Measurements from ENCODE around the gene LRRC3. TPM values are rescaled to one million over a fixed set of nuclear protein-coding genes. Genes with fewer than 3 reads are reported as not detected.

LRRC3 gene
- polyA plus RNA-seq, 6 donors from 2014 or later: 0.12 to 2.0 (median 0.64) TPM

DNA sequence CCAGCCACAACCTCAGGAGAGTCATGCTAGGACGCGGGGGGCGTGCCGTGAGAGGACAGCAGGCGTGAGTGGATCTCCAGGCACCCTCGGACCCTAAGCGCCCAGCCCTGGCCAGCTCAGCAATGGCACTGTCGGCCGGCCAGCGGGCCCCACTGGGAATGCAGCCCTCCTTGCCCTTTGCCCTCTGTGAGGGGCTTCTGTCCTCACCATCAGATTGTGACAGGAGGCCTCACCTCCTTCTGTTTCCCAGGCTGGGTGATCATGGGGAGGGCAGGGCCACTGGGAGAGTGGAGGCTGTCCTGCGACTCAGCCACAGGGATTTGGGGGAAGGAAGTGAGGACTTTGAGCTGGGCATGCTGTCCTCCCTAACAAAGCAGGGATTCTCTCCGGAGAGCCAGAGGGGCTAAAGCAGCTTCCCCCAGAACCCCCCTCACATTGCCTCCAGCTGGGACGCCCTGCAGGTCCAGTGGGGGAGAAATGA is 6.6 kb upstream of the LRRC3 start:
- Mint-ChIP-seq H3K36me3 (no peaks in the 10 kb centered on the region), H3K4me3 (no peak overlapping the region), H3K9me3 (peaks cover 0 to 14% (median 4%) of the 10 kb centered on the region in 7 donors), H3K27me3 (peaks cover 5 to 33% (median 32%) of the 10 kb centered on the region in 3 donors), H3K4me1 (no peaks in the 10 kb centered on the region), H3K27ac (peak overlapping the region in 1 of 6 donors; percentile 17)
- DNase-seq (no peak), ATAC-seq (ENCODE audit: low read depth in 2 of 2) (no peak)

GRCh38 chr21:44449473-44450363 is 5.6 kb upstream of the LRRC3 start:
- H3K27me3 Mint-ChIP-seq: peaks cover 5 to 33% (median 32%) of the 10 kb centered on the region in 3 donors
- peak overlapping the region in 1 of 6 donors; percentile 53 for H3K27ac Mint-ChIP-seq
- no peak for ATAC-seq (ENCODE audit: low read depth in 2 of 2)
- H3K4me1 Mint-ChIP-seq: peaks cover 0 to 4% (median 4%) of the 10 kb centered on the region in 3 donors
- no peak for DNase-seq
- no peaks in the 10 kb centered on the region for H3K36me3 Mint-ChIP-seq
- H3K9me3 Mint-ChIP-seq: peaks cover 0 to 24% (median 5%) of the 10 kb centered on the region in 7 donors
- no peak overlapping the region for H3K4me3 Mint-ChIP-seq

DNA sequence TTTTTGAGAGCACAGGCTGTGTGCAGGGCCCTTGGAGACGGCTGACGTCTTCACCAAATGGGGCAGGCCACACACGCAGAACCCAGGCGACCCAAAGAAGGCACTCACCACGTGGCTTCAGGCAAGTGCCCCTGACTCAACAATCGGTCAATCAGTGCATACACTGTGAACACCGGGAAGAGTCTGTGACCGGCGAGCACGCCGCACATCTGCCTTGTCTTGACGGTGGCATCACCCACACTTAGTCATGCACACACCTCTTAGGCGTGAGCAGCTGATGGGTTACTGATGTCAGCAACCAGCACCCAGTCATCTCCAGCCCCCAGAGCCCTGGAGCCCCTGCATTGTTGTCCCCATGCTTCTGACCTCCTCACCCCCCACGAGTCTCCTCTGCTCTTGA is 4.9 kb upstream of the LRRC3 start:
- no peak overlapping the region for H3K27ac Mint-ChIP-seq
- ATAC-seq (ENCODE audit: low read depth in 2 of 2): no peak
- peaks cover 0 to 8% (median 6%) of the 10 kb centered on the region in 3 donors for H3K4me1 Mint-ChIP-seq
- peaks cover 5 to 33% (median 32%) of the 10 kb centered on the region in 3 donors for H3K27me3 Mint-ChIP-seq
- no peak for DNase-seq
- H3K4me3 Mint-ChIP-seq: no peak overlapping the region
- H3K9me3 Mint-ChIP-seq: peaks cover 0 to 24% (median 5%) of the 10 kb centered on the region in 7 donors
- no peaks in the 10 kb centered on the region for H3K36me3 Mint-ChIP-seq

- peaks cover 5 to 33% (median 32%) of the 10 kb centered on the region in 3 donors for H3K27me3 Mint-ChIP-seq
- no peaks in the 10 kb centered on the region for H3K36me3 Mint-ChIP-seq
- no peak for ATAC-seq (ENCODE audit: low read depth in 2 of 2)
- no peak for DNase-seq
- peak overlapping the region in 1 of 6 donors; percentile 25 for H3K27ac Mint-ChIP-seq
- peaks cover 0 to 24% (median 5%) of the 10 kb centered on the region in 7 donors for H3K9me3 Mint-ChIP-seq
- H3K4me3 Mint-ChIP-seq: no peak overlapping the region
- H3K4me1 Mint-ChIP-seq: peaks cover 0 to 8% (median 6%) of the 10 kb centered on the region in 3 donors
These were observed 4.3 kb upstream of the LRRC3 start for GRCh38 chr21:44450999-44451398.

GRCh38 chr21:44453120-44453519 is 2.2 kb upstream of the LRRC3 start:
- no peaks in the 10 kb centered on the region for H3K36me3 Mint-ChIP-seq
- peaks cover 0 to 24% (median 5%) of the 10 kb centered on the region in 7 donors for H3K9me3 Mint-ChIP-seq
- H3K4me3 Mint-ChIP-seq: peak overlapping the region in 1 of 8 donors; percentile 77
- H3K27me3 Mint-ChIP-seq: peaks cover 5 to 27% (median 27%) of the 10 kb centered on the region in 3 donors
- H3K4me1 Mint-ChIP-seq: peaks cover 0 to 11% (median 6%) of the 10 kb centered on the region in 3 donors
- H3K27ac Mint-ChIP-seq: no peak overlapping the region
- ATAC-seq (ENCODE audit: low read depth in 2 of 2): no peak
- DNase-seq: no peak

DNA sequence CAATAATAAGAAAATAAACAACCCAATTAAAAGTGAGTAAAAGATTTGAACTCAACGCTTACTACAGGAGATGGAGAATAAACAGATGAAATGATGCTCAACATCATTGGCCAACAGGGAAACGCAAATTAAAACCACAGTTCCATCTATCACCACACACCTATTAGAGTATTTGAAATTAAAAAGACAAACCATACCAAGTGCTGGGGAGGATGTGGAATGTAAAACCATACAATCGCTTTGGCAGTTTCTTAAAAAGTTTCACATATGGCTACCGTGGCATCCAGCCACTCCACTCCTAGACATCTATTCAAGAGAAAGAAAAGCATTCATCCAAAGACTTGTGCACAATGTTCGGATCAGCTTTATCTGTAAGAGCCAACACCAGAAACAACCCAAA is 1.3 kb upstream of the LRRC3 start:
- Mint-ChIP-seq H3K4me1 (peaks cover 0 to 11% (median 6%) of the 10 kb centered on the region in 3 donors), H3K27me3 (peaks cover 3 to 22% (median 22%) of the 10 kb centered on the region in 3 donors), H3K36me3 (no peaks in the 10 kb centered on the region), H3K9me3 (peaks cover 0 to 24% (median 5%) of the 10 kb centered on the region in 7 donors), H3K27ac (peak overlapping the region in 2 of 6 donors; percentile 28 to 55), H3K4me3 (peak overlapping the region in 7 of 8 donors; percentile 24 to 88 (median 77))
- no peak for ATAC-seq (ENCODE audit: low read depth in 2 of 2)
- DNase-seq: no peak

GRCh38 chr21:44455524-44456213 is 359 bp downstream of the LRRC3 start:
- peaks cover 0 to 11% (median 9%) of the 10 kb centered on the region in 3 donors for H3K27me3 Mint-ChIP-seq
- ATAC-seq (ENCODE audit: low read depth in 2 of 2): peak; percentile 66 to 67

GRCh38 chr21:44456214-44456914 is 1.1 kb downstream of the LRRC3 start:
- ATAC-seq (ENCODE audit: low read depth in 2 of 2) (no peak), DNase-seq (no peak)
- peaks cover 0 to 24% (median 5%) of the 10 kb centered on the region in 7 donors for H3K9me3 Mint-ChIP-seq
- no peak overlapping the region for H3K27ac Mint-ChIP-seq
- peaks cover 0 to 4% (median 2%) of the 10 kb centered on the region in 3 donors for H3K27me3 Mint-ChIP-seq
- peak overlapping the region in 7 of 8 donors; percentile 41 to 82 (median 70) for H3K4me3 Mint-ChIP-seq
- peaks cover 0 to 11% (median 6%) of the 10 kb centered on the region in 3 donors for H3K4me1 Mint-ChIP-seq
- no peaks in the 10 kb centered on the region for H3K36me3 Mint-ChIP-seq

More at GRCh38 chr21:44455524-44456213, 359 bp downstream of the LRRC3 start:
- Mint-ChIP-seq H3K36me3 (no peaks in the 10 kb centered on the region), H3K4me3 (peak overlapping the region; percentile 54 to 90 (median 78)), H3K4me1 (peaks cover 0 to 11% (median 6%) of the 10 kb centered on the region in 3 donors), H3K9me3 (peaks cover 0 to 24% (median 5%) of the 10 kb centered on the region in 7 donors), H3K27ac (no peak overlapping the region)
- DNase-seq: no peak

DNA sequence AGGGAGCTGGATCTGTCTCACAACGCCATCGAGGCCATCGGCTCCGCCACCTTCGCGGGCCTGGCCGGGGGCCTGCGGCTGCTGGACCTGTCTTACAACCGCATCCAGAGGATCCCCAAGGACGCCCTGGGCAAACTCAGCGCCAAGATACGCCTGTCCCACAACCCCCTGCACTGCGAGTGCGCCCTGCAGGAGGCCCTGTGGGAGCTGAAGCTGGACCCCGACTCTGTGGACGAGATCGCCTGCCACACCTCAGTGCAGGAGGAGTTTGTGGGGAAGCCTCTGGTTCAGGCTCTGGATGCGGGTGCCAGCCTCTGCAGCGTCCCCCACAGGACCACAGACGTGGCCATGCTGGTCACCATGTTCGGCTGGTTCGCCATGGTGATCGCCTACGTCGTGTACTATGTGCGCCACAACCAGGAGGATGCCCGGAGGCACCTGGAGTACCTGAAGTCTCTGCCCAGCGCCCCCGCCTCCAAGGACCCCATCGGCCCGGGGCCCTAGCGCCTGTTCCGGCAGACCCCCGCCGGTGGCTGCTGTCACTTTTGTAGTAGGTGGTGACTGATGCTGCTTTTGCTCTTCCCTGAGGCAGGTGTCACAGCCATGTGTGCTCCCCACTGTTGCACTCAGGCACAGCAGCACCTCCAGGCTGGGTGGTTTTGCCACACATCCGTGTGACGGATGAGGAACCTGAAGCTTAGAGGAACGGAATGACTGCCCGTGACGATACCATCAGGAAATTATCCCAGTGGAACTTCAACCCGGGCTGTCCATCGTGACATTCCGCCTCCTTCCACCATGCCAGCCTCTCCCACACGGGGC is 1.8 kb downstream of the LRRC3 start:
- H3K4me1 Mint-ChIP-seq: peaks cover 0 to 11% (median 6%) of the 10 kb centered on the region in 3 donors
- H3K4me3 Mint-ChIP-seq: peak overlapping the region; percentile 15 to 78 (median 58)
- no peak for ATAC-seq (ENCODE audit: low read depth in 2 of 2)
- no peaks in the 10 kb centered on the region for H3K36me3 Mint-ChIP-seq
- H3K27ac Mint-ChIP-seq: no peak overlapping the region
- H3K9me3 Mint-ChIP-seq: peaks cover 0 to 18% (median 5%) of the 10 kb centered on the region in 7 donors
- no peaks in the 10 kb centered on the region for H3K27me3 Mint-ChIP-seq
- DNase-seq: no peak

GRCh38 chr21:44458971-44459711 is 3.8 kb downstream of the LRRC3 start:
- Mint-ChIP-seq H3K27ac (peak overlapping the region in 1 of 6 donors; percentile 33), H3K4me3 (peak overlapping the region in 1 of 8 donors; percentile 37)

GRCh38 chr21:44459712-44460440 is 4.6 kb downstream of the LRRC3 start:
- H3K27me3 Mint-ChIP-seq: peaks cover 0 to 5% (median 0%) of the 10 kb centered on the region in 3 donors
- H3K27ac Mint-ChIP-seq: no peak overlapping the region
- ATAC-seq (ENCODE audit: low read depth in 2 of 2) (no peak), DNase-seq (no peak)
- no peaks in the 10 kb centered on the region for H3K9me3 Mint-ChIP-seq
- H3K36me3 Mint-ChIP-seq: no peaks in the 10 kb centered on the region
- peaks cover 0 to 7% (median 4%) of the 10 kb centered on the region in 3 donors for H3K4me1 Mint-ChIP-seq
- H3K4me3 Mint-ChIP-seq: peak overlapping the region in 1 of 8 donors; percentile 10

More at GRCh38 chr21:44458971-44459711, 3.8 kb downstream of the LRRC3 start:
- ATAC-seq (ENCODE audit: low read depth in 2 of 2) (no peak), DNase-seq (no peak)
- H3K9me3 Mint-ChIP-seq: peaks cover 0 to 6% (median 2%) of the 10 kb centered on the region in 7 donors
- no peaks in the 10 kb centered on the region for H3K36me3 Mint-ChIP-seq
- H3K4me1 Mint-ChIP-seq: peaks cover 0 to 11% (median 8%) of the 10 kb centered on the region in 3 donors
- peaks cover 0 to 5% (median 0%) of the 10 kb centered on the region in 3 donors for H3K27me3 Mint-ChIP-seq

All from naive B cell (primary cell).